H9 (cell line): ENCODE measurements around the gene SLC22A16. TPM values are rescaled to one million over a fixed set of nuclear protein-coding genes. Genes with fewer than 3 reads are reported as not detected.

Experiments
- DNase-seq: peaks from one replicate; pipeline ENCODE4 v3.0.0-alpha.2; 2017
- H2AFZ ChIP-seq: one replicate; pipeline ENCODE4 v1.6.1; 2013; ENCODE audit warnings: mild to moderate bottlenecking, low read length, control low read depth, moderate library complexity
- H2AK5ac ChIP-seq: 2 replicates; pipeline ENCODE4 v1.6.1; 2013; ENCODE audit warnings: low read length, control low read depth, mixed read lengths; ENCODE audit not compliant: insufficient read length
- H2BK120ac ChIP-seq: one replicate; pipeline ENCODE4 v1.6.1; 2013; ENCODE audit warnings: low read depth, mild to moderate bottlenecking, low read length, control low read depth, inconsistent platforms; ENCODE audit not compliant: poor library complexity, severe bottlenecking
- H2BK12ac ChIP-seq: 2 replicates; pipeline ENCODE4 v1.6.1; 2013; ENCODE audit warnings: low read length, control low read depth, mixed read lengths, low read depth; ENCODE audit not compliant: insufficient read length
- H2BK15ac ChIP-seq: 2 replicates; pipeline ENCODE4 v1.6.1; 2013; ENCODE audit warnings: low read depth, low read length, control low read depth
- H2BK20ac ChIP-seq: one replicate; pipeline ENCODE4 v1.6.1; 2013; ENCODE audit warnings: low read depth, mild to moderate bottlenecking, low read length, control low read depth, inconsistent platforms; ENCODE audit not compliant: poor library complexity, severe bottlenecking
- H2BK5ac ChIP-seq: 2 replicates; pipeline ENCODE4 v1.6.1; 2013; ENCODE audit warnings: low read length, control low read depth, mixed read lengths; ENCODE audit not compliant: insufficient read length
- H3K14ac ChIP-seq: 2 replicates; pipeline ENCODE4 v1.6.1; 2013; ENCODE audit warnings: low read length, control low read depth; ENCODE audit not compliant: insufficient read depth
- H3K18ac ChIP-seq: 2 replicates; pipeline ENCODE4 v1.6.1; 2013; ENCODE audit warnings: low read depth, mild to moderate bottlenecking, mixed read lengths, low read length, control low read depth; ENCODE audit not compliant: insufficient read length
- H3K23ac ChIP-seq: 2 replicates; pipeline ENCODE4 v1.6.1; 2013; ENCODE audit warnings: low read length, control low read depth, mixed read lengths, low read depth; ENCODE audit not compliant: insufficient read length
- H3K23me2 ChIP-seq: 2 replicates; pipeline ENCODE4 v1.6.1; 2013; ENCODE audit warnings: low read depth, mild to moderate bottlenecking, mixed read lengths, low read length, control low read depth; ENCODE audit not compliant: insufficient read length, poor library complexity, severe bottlenecking
- H3K27ac ChIP-seq: 2 replicates; pipeline ENCODE4 v1.5.1; 2013; ENCODE audit warnings: low read length, control low read depth, mixed read lengths, low read depth; ENCODE audit not compliant: insufficient read length
- H3K27me3 ChIP-seq: 2 replicates; pipeline ENCODE4 v1.6.1; 2013; ENCODE audit warnings: low read length, control low read depth, inconsistent platforms; ENCODE audit not compliant: insufficient read depth
- H3K4ac ChIP-seq: 2 replicates; pipeline ENCODE4 v1.6.1; 2013; ENCODE audit warnings: low read depth, mild to moderate bottlenecking, control low read depth, inconsistent platforms, low read length, moderate library complexity
- H3K4me1 ChIP-seq: 2 replicates; pipeline ENCODE4 v1.6.1; 2013; ENCODE audit warnings: low read length, control low read depth, inconsistent platforms; ENCODE audit not compliant: insufficient read depth
- H3K4me2 ChIP-seq: 2 replicates; pipeline ENCODE4 v1.6.1; 2013; ENCODE audit warnings: low read length, control low read depth, mixed read lengths; ENCODE audit not compliant: insufficient read length, insufficient read depth
- H3K56ac ChIP-seq: 2 replicates; pipeline ENCODE4 v1.6.1; 2013; ENCODE audit warnings: low read depth, mild to moderate bottlenecking, mixed read lengths, low read length, control low read depth; ENCODE audit not compliant: insufficient read length
- H3K79me1 ChIP-seq: 2 replicates; pipeline ENCODE4 v1.6.1; 2013; ENCODE audit warnings: low read depth, mild to moderate bottlenecking, moderate library complexity, low read length, control low read depth, inconsistent platforms; ENCODE audit not compliant: insufficient read depth, poor library complexity, severe bottlenecking
- H3K79me2 ChIP-seq: 2 replicates; pipeline ENCODE4 v1.6.1; 2013; ENCODE audit warnings: low read length, control low read depth, inconsistent platforms; ENCODE audit not compliant: insufficient read depth
- H3K9ac ChIP-seq: 2 replicates; pipeline ENCODE4 v1.6.1; 2013; ENCODE audit warnings: low read length, control low read depth, mixed read lengths; ENCODE audit not compliant: insufficient read length; ENCODE audit errors: extremely low read depth
- H3K9me3 ChIP-seq: one replicate; pipeline ENCODE4 v1.6.1; 2013; ENCODE audit warnings: low read depth, low read length, inconsistent platforms; ENCODE audit not compliant: control insufficient read depth
- H3T11ph ChIP-seq: one replicate; pipeline ENCODE4 v1.6.1; 2013; ENCODE audit warnings: mild to moderate bottlenecking, low read length, control low read depth, inconsistent platforms
- H4K20me1 ChIP-seq: one replicate; pipeline ENCODE4 v1.6.1; 2013; ENCODE audit not compliant: control insufficient read depth, insufficient read length, insufficient read depth
- H4K5ac ChIP-seq: 2 replicates; pipeline ENCODE4 v1.6.1; 2013; ENCODE audit warnings: low read depth, mild to moderate bottlenecking, mixed read lengths, low read length, control low read depth; ENCODE audit not compliant: insufficient read length
- H4K8ac ChIP-seq: replicated peaks from 2 replicates; pipeline ENCODE4 v1.6.1; 2013; ENCODE audit warnings: low read length, control low read depth, mixed read lengths, low read depth; ENCODE audit not compliant: insufficient read length
- H4K91ac ChIP-seq: 2 replicates; pipeline ENCODE4 v1.6.1; 2013; ENCODE audit warnings: low read depth, mild to moderate bottlenecking, moderate library complexity, mixed read lengths, low read length, control low read depth; ENCODE audit not compliant: insufficient read length
- H3K27ac Mint-ChIP-seq, 3 experiments: 2 replicates in 2 of 3; 3 replicates in 1 of 3; pipeline ENCODE4 v1.8.0; 2020 to 2021; ENCODE audit warnings: mixed read lengths in 3 of 3, mild to moderate bottlenecking in 1 of 3, moderate library complexity in 1 of 3
- H3K27me3 Mint-ChIP-seq: 2 replicates; pipeline ENCODE4 v1.8.0; 2021; ENCODE audit warnings: low read depth, mild to moderate bottlenecking, moderate library complexity, mixed read lengths
- H3K36me3 Mint-ChIP-seq, 3 experiments: 2 replicates in 2 of 3; 3 replicates in 1 of 3; pipeline ENCODE4 v1.8.0; 2020 to 2021; ENCODE audit warnings: low read depth in 3 of 3, mixed read lengths in 3 of 3; ENCODE audit not compliant: insufficient read depth in 1 of 3
- H3K4me1 Mint-ChIP-seq, 2 experiments: 2 replicates each; pipeline ENCODE4 v1.8.0; 2020; ENCODE audit warnings: mixed read lengths in 2 of 2
- H3K4me3 Mint-ChIP-seq, 2 experiments: 2 replicates in 1 of 2; 3 replicates in 1 of 2; pipeline ENCODE4 v1.8.0; 2020 to 2021; ENCODE audit warnings: mild to moderate bottlenecking in 2 of 2, mixed read lengths in 2 of 2, moderate library complexity in 1 of 2
- H3K9me3 Mint-ChIP-seq, 2 experiments: 2 replicates in 1 of 2; 3 replicates in 1 of 2; pipeline ENCODE4 v1.8.0; 2020; ENCODE audit warnings: mild to moderate bottlenecking in 2 of 2, mixed read lengths in 2 of 2, moderate library complexity in 1 of 2
- total RNA-seq: library from RNA; stranded (reverse); gene quantifications from 2 replicates; pipeline ENCODE4 v1.2.1, GENCODE V29; 2021
- TF ChIP-seq, protein P1 (sequence below): fragments of 200-600 bp; sonication (generic); conservative IDR thresholded peaks from 3 replicates; pipeline ENCODE4 v1.8.0; 2021; ENCODE audit warnings: antibody characterized with exemption, mild to moderate bottlenecking

SLC22A16 gene
- total RNA-seq, 1 experiment from 2014 or later = not detected

- H3K4me1 Mint-ChIP-seq = no peaks in the 10 kb centered on the region; a peak in 1 of 4 replicates
- H3K36me3 Mint-ChIP-seq = no peaks in the 10 kb centered on the region
These were observed 66.6 kb downstream of the SLC22A16 start for GRCh38 chr6:110409794-110410193.

More at GRCh38 chr6:110409794-110410193, 66.6 kb downstream of the SLC22A16 start:
- Histone ChIP-seq H4K8ac (no peak overlapping the region), H2AFZ (no peak overlapping the region), H4K5ac (no peak overlapping the region), H3K56ac (no peak overlapping the region), H3K79me2 (no peaks in the 10 kb centered on the region), H3T11ph (no peak overlapping the region), H2BK5ac (no peak overlapping the region), H3K18ac (no peak overlapping the region), H3K4ac (no peak overlapping the region), H3K4me2 (no peak overlapping the region), H4K20me1 (no peaks in the 10 kb centered on the region), H3K27ac (no peak overlapping the region), H3K4me1 (no peaks in the 10 kb centered on the region), H3K27me3 (no peaks in the 10 kb centered on the region), H2AK5ac (no peak overlapping the region), H3K23me2 (no peaks in the 10 kb centered on the region), H3K14ac (no peak overlapping the region), H3K9ac (no peak overlapping the region), H3K23ac (no peak overlapping the region), H3K79me1 (no peaks in the 10 kb centered on the region), H2BK15ac (no peak overlapping the region), H2BK120ac (no peak overlapping the region), H2BK12ac (no peak overlapping the region), H2BK20ac (no peak overlapping the region), H3K9me3 (no peaks in the 10 kb centered on the region), H4K91ac (no peak overlapping the region)
- peaks cover 3% of the 10 kb centered on the region for H3K27me3 Mint-ChIP-seq
- H3K27ac Mint-ChIP-seq = no peak overlapping the region
- no peak overlapping the region for H3K4me3 Mint-ChIP-seq
- H3K9me3 Mint-ChIP-seq = no peaks in the 10 kb centered on the region
- TF ChIP-seq, protein P1, sequence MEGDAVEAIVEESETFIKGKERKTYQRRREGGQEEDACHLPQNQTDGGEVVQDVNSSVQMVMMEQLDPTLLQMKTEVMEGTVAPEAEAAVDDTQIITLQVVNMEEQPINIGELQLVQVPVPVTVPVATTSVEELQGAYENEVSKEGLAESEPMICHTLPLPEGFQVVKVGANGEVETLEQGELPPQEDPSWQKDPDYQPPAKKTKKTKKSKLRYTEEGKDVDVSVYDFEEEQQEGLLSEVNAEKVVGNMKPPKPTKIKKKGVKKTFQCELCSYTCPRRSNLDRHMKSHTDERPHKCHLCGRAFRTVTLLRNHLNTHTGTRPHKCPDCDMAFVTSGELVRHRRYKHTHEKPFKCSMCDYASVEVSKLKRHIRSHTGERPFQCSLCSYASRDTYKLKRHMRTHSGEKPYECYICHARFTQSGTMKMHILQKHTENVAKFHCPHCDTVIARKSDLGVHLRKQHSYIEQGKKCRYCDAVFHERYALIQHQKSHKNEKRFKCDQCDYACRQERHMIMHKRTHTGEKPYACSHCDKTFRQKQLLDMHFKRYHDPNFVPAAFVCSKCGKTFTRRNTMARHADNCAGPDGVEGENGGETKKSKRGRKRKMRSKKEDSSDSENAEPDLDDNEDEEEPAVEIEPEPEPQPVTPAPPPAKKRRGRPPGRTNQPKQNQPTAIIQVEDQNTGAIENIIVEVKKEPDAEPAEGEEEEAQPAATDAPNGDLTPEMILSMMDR = no peak
- DNase-seq = no peak
